GM19035 (cell line): ENCODE results near the gene MAPK13.
A peak's percentile ranks its signal among the peaks of the same experiment; 100 is the strongest.
"Not testable (repeated sequence)": the region's sequence is repeated elsewhere in the genome, so short reads cannot be mapped to it uniquely, and the experiment has no call there.

ENCODE experiments used
- ATAC-seq: cut with Tn5 transposase; IDR thresholded peaks from one replicate; pipeline ENCODE4 v1.9.1; 2021; ENCODE audit not compliant: unreplicated experiment

MAPK13 gene

DNA sequence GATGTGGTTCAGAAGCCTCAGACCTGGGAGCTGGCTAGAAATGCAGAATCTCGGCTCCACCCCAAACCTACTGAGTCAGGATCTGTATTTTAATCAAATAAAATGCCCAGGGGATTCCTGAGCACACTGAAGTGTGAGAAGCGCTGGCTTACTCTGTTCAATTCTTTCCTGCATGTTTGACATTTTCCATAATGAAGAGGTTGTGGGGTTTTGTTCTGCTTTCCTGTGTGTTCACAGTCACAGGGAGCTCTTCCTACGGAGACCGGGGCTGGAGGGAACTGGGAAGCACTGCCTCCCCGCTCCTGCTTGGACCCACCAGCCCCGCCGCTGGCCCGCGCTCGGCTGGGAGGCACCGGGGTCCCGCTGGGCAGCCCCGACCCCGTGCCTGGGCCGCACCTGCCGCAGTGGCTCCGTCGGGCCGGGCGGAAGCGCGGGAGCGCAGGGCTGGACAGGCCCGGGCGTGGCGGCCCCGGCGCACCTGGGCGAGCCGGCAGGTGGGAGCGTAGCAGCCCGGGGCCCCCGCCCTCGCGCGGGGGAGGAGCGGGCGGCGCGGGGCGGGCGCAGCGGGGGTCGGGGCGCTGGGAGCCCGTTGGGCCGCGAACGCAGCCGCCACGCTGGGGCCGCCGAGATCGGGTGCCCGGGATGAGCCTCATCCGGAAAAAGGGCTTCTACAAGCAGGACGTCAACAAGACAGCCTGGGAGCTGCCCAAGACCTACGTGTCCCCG lies at the start of gene MAPK13:
Gene MAPK13 (plus strand): TSS at position 573 of the 726 bp plus-strand sequence. CDS start 70 bp downstream, at position 643.
- no peak for ATAC-seq

DNA sequence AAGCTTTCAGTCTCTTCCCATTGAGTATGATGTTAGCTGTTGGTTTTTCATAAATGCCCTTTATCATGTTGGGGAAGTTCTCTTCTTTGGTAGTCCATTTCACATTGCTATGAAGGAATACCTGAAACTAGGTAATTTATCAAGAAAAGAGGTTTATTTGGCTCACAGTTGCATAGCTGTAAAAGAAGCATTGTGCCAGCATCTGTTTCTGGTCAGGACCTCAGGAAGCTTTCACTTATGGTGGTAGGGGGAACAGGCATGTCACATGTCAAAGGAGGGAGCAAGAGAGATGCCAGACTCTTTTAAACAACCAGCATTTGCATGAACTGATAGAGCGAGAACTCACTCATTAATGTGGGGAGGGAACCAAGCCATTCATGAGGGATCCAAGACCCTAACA lies 48.0 kb upstream of the MAPK13 start:
- ATAC-seq = no peak

DNA sequence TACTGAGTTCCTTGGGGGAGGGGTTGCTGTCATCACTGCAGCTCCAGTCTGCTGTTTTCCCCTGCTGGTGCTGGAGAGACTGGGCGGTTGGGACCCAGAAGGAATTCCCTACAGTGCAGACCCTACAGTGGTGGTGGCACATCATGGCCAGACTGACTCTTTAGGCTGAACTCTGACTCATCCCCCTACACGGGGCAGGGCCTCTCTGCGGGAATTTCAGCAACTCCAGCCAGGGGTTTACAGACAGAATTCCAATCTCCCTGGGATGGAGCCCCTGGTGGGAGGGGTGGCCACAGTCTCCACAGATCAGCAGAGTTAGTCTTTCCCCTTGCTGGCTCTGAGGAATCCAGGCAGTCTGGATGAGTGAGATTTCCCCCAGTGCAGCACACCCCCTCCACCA lies 46.9 kb upstream of the MAPK13 start:
- no peak for ATAC-seq

DNA sequence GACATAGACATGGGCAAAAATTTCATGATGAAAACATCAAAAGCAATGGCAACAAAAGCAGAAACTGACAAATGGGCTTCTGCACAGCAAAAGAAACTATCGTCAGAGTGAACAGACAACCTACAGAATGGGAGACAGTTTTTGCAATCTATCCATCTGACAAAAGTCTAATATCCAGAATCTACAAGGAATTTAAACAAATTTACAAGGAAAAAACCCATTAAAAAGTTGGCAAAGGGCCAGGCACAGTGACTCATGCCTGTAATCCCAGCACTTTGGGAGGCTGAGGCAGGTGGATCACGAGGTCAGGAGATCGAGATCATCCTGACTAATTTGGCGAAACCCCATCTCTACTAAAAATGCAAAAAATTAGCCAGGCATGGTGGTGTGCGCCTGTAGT lies 42.1 kb upstream of the MAPK13 start:
- ATAC-seq = not testable (repeated sequence)

DNA sequence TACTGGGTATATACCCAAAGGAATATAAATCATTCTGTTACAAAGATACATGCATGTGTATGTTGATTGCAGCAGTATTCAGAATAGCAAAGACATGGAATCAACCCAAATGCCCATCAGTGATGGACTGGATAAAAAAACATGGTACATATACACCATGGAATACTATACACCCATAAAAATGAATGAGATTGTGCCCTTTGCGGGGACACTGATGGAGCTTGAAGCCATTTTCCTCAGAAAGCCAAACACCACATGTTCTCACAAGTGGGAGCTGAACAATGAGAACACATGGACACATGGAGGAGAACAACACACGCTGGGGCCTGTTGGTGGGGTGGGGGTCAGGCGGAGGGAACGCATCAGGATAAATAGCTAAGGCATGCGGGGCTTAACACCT lies 41.3 kb upstream of the MAPK13 start:
- no peak for ATAC-seq

DNA sequence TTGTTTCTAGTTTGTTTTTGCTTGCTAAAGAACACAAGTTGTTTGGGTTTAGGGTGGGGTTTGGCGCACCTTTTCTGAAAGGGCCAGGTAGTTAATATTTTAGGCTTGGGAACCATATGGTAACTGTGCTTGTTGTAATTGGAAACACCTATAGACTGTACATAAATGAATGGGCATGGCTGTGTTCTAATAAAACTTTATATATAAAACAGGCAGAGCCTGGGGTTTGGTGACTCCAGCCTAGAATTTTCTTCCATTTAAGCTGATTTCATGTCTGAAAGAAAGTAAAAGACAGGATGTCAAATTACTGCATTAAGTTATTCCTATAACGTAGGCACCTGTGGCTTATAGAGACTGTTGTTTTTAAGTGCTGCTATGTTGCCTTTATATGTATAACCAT lies 36.1 kb upstream of the MAPK13 start:
- ATAC-seq = no peak

DNA sequence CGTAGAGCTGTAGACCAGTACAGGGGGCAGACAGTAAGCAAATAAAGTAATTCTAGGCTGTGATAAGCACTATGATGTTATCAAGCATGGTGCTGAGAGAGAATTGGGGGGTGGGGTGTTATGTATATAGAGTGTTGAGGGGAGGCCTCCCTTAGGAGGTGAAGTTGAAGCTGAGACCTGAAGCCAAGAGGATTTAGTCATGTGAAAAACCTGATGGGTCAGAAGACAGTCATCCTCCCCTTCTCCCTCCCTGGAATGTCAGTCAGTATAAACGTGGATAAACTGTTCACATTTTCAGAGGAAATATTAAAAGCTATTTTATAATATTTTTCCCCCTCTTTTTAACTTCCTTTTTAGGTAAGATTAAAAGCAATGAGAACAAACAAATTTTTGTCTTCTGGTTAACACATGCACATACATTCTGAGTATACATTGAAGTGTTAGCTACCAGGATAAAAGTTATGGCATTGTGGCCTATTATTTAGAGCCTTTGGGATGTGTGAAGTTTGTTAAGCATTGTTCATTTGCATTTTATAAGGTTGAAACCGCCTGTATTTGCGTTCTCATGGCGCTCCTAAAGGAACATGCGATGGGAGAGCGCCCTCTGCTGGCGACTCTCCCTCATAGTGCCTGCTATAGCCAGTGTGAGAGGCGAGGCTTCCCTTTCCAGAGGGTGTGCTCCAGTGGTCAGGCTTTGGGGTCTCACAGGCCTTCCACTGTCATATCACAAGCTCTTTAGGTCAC lies 35.4 kb upstream of the MAPK13 start:
- ATAC-seq = peak; percentile 72

DNA sequence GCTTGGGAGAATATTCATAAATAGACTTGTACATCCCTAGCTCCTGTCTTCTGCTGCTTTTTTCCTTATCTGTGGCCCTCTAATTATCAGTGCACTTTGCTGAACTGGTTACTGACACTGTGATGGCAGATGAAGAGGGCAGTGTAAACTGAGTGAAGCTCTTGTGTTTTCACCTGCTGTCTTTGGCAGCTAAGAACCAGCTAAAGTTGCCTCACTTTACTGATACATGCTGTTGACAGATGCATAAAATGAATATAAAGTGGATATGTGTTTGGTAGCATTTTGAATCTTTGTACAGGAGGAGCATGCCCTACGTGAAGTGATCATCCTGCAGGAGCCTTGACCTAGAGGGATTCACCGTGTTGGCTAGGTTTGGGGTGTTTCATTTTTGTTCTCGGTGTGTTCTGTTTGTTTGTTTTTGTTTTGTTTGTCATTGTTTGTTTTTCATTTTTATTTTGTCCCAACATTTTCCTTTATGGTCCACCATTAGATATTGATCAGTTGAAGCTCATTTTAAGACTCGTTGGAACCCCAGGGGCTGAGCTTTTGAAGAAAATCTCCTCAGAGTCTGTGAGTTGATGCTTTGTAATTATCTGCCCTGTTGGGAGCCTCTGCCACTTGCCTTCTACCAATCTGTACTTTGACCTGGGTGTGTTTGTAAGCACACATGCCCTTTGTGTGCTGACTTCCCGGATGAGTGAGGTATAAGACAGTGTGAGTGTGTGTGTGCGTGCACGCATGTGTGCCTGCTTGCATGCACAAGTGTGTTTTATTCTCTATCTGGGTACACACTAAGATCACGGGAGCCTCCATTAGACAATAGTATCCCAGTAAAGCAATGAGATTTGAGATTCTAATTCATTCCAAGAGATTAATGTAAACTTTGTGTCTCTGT lies 34.6 kb upstream of the MAPK13 start:
- no peak for ATAC-seq

DNA sequence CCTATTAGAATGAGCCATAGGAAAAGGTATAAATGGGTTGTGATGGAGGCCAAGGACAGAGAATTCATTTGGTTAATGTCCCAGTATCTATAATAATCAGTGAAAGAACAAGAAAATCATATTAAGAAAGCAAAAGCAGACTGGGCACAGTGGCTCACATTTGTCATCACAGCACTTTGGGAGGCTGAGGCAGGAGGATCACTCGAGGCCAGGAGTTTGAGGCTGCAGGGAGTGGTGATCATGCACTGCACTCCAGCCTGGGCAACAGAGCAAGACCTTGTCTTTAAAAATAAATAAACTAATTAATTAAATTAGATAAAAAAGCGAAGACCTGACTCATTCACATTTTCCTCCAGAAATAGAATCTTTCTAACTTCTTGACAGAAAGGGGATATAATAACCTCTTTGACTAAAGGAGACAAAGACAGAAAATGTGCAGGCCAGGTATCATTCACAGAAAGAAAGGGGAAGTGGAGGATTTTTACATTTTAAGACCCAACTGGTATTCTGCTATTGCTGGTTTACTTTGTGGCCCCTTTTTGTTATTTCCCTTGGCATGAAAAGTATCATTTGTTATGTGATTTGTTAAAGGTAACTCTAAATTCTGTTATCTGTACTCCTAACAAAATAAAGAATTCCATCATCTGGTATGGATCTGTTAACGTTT lies 31.9 kb upstream of the MAPK13 start:
- no peak for ATAC-seq

DNA sequence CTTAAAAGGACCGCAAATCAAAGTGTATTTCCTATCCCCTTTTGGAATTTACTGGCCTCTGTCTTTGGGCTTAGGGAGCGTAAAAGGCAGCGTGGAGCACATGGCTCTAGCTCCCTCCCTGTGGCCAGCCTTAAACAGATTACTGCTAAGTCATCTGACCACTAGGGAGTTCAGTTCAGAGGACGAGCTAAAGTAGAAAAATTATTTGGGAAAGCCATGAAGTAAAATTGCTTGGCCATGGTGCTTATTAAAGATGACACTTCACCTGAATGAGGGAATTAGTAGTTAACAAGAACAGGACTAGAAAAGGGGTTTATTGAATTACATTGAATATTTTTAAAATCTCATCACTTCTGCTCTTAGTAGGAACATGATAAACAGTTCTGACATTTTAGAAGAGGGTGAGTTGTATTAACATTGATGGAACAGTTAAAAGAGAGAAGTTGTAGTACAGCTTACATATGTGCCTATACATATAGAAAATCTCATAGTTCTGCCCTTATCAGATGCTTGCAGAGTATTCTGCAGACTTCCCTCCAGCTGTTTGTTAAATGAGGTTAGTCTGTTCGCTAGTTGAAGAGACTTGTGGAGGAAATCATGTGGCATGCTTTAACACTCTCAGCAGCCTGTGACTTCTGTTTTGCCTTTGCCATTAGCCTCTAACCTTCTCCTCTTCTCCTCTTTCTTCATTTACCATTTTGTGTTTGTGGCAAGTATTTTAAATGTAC lies 31.2 kb upstream of the MAPK13 start:
- no peak for ATAC-seq

DNA sequence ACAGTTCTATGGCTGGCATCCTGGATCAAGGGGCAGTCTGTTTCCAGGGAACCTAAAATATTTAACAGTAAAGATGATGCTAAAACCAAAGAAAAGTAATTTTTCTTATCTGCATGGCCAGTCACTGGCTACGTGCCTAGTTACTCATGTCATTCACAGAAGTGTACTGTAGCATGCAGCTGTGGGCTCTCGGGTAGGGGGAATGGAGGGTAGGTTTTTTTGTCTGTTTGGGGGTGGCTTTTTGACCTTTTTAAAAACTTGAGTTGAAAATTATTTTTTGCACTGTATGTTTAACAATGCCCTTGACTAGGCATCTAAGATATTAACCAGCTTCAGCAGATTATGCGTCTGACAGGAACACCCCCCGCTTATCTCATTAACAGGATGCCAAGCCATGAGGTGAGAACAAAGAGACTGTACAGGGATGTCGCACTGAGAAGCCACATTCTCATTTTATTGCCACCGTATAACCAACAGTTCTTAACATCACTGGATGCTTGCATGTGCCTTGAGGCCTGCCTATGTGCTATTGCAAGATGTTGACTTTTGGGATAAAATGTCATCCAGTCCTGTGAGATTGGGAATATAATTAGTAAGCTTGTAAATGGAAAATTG lies 30.3 kb upstream of the MAPK13 start:
- no peak for ATAC-seq

DNA sequence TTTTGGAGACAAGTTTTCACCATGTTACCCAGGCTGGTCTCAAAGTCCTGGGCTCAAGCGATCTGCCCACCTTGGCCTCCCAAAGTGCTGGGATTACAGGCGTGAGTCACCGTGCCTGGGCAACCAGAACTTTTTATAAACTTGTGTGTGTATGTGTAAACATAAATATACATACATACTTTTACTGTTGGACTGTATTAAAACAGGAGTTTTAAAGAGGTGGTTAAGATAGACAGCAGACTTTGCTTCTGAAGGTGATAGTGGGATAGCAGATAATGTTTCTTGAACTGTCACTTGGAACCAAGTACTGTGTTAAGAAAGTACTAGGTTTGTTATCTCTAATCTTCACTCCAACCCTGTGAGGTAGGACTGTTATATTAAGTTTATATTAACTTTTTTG lies 28.6 kb upstream of the MAPK13 start:
- ATAC-seq = no peak

DNA sequence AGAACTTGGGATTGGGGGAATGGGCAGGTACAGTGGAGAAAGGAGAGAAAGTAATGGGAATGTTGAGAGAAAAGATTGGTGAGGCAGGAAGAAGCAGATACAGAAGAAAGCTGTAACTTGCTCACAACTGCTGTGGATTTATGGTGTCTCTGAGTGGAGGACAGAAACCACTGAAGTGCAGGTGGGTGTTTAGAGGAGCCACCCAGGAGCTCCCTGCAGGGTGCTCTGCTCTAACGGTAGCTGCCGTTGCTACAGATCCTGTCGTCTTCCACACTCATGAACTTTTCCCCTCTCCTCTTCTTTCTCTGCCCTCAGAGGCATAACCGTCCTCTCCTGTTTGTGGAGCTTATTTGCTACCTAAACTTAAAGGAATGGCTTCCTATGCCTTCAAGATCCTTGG lies 27.5 kb upstream of the MAPK13 start:
- no peak for ATAC-seq

DNA sequence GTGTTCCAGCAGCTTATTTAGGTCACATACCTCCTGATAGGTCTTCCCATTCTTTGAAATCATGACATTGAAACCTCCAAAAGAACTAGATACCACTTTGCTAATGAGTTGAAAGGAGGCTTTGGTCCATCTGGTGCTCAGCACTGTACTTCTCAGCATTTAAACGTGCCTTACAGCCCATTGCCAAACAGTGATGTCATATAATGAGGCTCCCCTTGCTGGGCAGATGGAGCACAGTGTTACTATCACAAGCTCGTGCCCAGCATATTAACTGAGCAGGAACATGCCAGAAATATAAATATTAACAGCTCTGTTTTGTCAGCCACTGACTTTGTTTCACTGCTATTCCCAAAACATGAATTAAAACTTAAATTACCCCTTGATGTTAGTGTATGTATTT lies 25.5 kb upstream of the MAPK13 start:
- no peak for ATAC-seq

DNA sequence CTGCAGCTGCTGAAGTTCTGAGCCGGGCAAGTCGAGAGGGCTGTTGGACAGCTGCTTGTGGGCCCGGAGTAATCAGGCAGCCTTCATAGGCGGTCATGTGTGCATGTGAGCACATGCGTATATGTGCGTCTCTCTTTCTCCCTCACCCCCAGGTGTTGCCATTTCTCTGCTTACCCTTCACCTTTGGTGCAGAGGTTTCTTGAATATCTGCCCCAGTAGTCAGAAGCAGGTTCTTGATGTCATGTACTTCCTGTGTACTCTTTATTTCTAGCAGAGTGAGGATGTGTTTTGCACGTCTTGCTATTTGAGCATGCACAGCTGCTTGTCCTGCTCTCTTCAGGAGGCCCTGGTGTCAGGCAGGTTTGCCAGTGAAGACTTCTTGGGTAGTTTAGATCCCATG lies 21.2 kb upstream of the MAPK13 start:
- ATAC-seq = no peak

DNA sequence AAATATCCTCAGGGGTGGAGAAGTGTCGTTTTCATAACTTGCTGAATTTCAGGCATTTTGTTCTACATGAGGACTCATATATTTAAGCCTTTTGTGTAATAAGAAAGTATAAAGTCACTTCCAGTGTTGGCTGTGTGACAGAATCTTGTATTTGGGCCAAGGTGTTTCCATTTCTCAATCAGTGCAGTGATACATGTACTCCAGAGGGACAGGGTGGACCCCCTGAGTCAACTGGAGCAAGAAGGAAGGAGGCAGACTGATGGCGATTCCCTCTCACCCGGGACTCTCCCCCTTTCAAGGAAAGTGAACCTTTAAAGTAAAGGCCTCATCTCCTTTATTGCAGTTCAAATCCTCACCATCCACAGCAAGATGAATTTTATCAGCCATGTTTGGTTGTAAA lies 20.3 kb upstream of the MAPK13 start:
- ATAC-seq = no peak

DNA sequence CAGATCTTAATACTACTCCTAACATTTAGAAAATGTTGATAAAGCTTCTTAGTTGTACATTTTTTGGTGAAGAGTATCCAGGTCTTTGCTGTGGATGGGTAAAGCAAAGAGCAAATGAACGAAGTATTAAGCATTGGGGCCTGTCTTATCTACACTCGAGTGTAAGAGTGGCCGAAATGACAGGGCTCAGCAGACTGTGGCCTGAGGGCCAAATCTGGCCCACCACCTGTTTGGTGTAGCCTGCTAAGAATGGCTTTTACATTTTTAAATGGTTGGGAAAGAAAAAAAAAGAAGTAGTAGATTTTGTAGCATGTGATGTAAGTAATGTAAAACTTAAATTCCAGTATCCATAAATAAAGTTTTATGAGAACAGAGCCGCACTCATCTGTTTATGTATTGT lies 19.4 kb upstream of the MAPK13 start:
- no peak for ATAC-seq

DNA sequence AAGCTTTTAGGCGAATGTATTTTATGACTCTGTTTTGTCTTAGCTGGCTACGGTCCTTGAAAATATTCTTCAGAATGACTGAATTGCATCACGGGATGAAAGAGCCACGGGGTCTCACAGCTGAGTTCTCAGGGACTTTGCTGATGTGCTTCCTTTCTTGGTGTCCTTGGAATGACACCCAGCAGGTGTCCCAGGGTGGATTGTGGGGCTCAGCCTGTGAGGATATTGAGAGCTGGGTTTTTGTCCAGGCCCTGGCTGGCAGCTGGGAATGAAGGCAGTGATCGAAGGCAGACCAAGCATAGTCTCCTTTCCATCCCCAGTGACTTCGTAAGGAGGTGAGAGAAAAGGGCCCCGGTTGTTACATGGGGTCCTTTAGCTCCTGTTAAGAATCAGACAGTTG lies 18.8 kb upstream of the MAPK13 start:
- ATAC-seq = no peak

DNA sequence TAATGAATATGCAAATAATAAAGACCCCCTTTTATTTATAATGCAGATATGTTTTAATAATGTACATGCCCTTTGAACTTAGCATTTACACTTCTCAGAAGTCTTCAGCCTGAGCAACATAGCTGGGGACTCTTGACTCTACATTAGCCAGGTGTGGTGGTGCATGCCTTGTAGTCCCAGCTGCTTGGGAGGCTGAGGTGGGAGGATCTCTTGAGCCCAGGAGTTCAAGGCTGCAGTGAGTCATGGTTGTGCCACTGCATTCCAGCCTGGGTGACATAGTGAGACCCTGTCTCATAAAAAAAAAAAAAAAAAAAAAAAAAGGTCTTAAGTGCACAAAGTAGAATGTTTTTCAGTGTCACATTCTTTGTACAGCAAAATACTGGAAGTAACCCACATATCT lies 17.3 kb upstream of the MAPK13 start:
- ATAC-seq = no peak

DNA sequence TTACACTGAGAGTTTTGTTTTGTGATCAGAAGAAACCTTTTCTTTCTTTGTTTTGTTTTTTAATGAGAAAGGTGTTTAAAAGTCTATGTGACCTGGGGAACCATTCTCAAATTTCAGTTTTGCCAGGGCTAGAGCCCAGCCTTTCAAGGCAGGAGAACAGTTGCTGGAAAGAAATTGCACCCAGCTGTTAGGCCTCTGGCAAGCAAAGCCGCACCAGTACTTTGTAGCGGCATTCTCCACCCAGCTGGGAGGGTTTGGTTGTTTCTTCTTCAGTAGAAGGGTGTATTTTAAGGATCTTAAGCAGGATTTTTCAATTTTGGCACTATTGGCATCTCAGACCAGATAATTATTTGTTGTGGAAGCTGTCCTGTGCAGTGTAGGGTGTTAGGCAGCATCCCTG lies 16.6 kb upstream of the MAPK13 start:
- ATAC-seq = no peak
